T-helper 17 cell (primary cell): ENCODE measurements around the gene CYP4A22. TPM values are rescaled to one million over a fixed set of nuclear protein-coding genes. Genes with fewer than 3 reads are reported as not detected.
"Not testable (repeated sequence)": the region's sequence is repeated elsewhere in the genome, so short reads cannot be mapped to it uniquely, and the experiment has no call there.

Experiments used
- ATAC-seq: fragments of 150-1000 bp; cut with Tn5 transposase; 2 replicates; pipeline ENCODE4 v1.10.0; 2021; ENCODE audit warnings: mild to moderate bottlenecking, moderate library complexity
- DNase-seq, 3 donors: peaks; one replicate each; pipeline versions ENCODE4 v3.0.0 to v3.0.0-alpha.2; 2020 to 2021
- H3K9me3 ChIP-seq: one replicate; pipeline ENCODE4 v1.7.0; 2013; ENCODE audit warnings: low read length, mild to moderate bottlenecking; ENCODE audit not compliant: control insufficient read depth, poor library complexity, severe bottlenecking
- H3K27ac Mint-ChIP-seq: one replicate; pipeline ENCODE4 v1.8.0; 2022; ENCODE audit warnings: mild to moderate bottlenecking, moderate library complexity, mixed read lengths
- H3K27me3 Mint-ChIP-seq: one replicate; pipeline ENCODE4 v1.8.0; 2022; ENCODE audit warnings: mixed read lengths
- H3K36me3 Mint-ChIP-seq: one replicate; pipeline ENCODE4 v1.8.0; 2022; ENCODE audit warnings: low read depth, mixed read lengths
- H3K4me1 Mint-ChIP-seq: one replicate; pipeline ENCODE4 v1.8.0; 2022; ENCODE audit warnings: mild to moderate bottlenecking, mixed read lengths
- H3K4me3 Mint-ChIP-seq: one replicate; pipeline ENCODE4 v1.8.0; 2022; ENCODE audit warnings: mild to moderate bottlenecking, moderate library complexity, mixed read lengths
- total RNA-seq, 4 donors: library from RNA in 2 of 4; stranded (reverse) in 2 of 4; gene quantifications; one replicate each; pipeline ENCODE4 v1.2.3 and lab custom pipeline; 2022 to 2026

Gene CYP4A22
- total RNA-seq, 2 donors from 2014 or later: not detected

- H3K4me3 Mint-ChIP-seq, H3K27ac Mint-ChIP-seq, ATAC-seq, H3K9me3 ChIP-seq, H3K36me3 Mint-ChIP-seq, H3K4me1 Mint-ChIP-seq, DNase-seq: not testable (repeated sequence)
- peaks cover 35% of the 10 kb centered on the region for H3K27me3 Mint-ChIP-seq
These were observed 7.6 kb upstream of the CYP4A22 start for GRCh38 chr1:47129489-47130230.

- H3K27me3 Mint-ChIP-seq: peaks cover 43% of the 10 kb centered on the region
- H3K4me3 Mint-ChIP-seq, H3K27ac Mint-ChIP-seq, H3K9me3 ChIP-seq, DNase-seq, H3K36me3 Mint-ChIP-seq, ATAC-seq, H3K4me1 Mint-ChIP-seq: not testable (repeated sequence)
These were observed 4.6 kb upstream of the CYP4A22 start for GRCh38 chr1:47132665-47133064.

- Mint-ChIP-seq H3K27ac (no peak overlapping the region), H3K4me1 (no peaks in the 10 kb centered on the region), H3K27me3 (peaks cover 41% of the 10 kb centered on the region), H3K4me3 (no peak overlapping the region), H3K36me3 (no peaks in the 10 kb centered on the region)
- no peaks in the 10 kb centered on the region for H3K9me3 ChIP-seq
- ATAC-seq (no peak), DNase-seq (no peak)
These were observed 829 bp downstream of the CYP4A22 start for GRCh38 chr1:47137925-47138615.

- H3K4me3 Mint-ChIP-seq, H3K4me1 Mint-ChIP-seq, H3K9me3 ChIP-seq, DNase-seq, H3K36me3 Mint-ChIP-seq, ATAC-seq, H3K27ac Mint-ChIP-seq: not testable (repeated sequence)
- H3K27me3 Mint-ChIP-seq: peaks cover 31% of the 10 kb centered on the region
These were observed 3.1 kb downstream of the CYP4A22 start for GRCh38 chr1:47140358-47140757.

- not testable (repeated sequence) for DNase-seq, H3K27ac Mint-ChIP-seq, H3K36me3 Mint-ChIP-seq, H3K4me1 Mint-ChIP-seq, H3K9me3 ChIP-seq, ATAC-seq, H3K4me3 Mint-ChIP-seq
- H3K27me3 Mint-ChIP-seq: peaks cover 41% of the 10 kb centered on the region
These were observed 6.4 kb downstream of the CYP4A22 start for GRCh38 chr1:47143654-47144053.

- not testable (repeated sequence) for DNase-seq, H3K4me1 Mint-ChIP-seq, H3K4me3 Mint-ChIP-seq, H3K9me3 ChIP-seq, H3K27ac Mint-ChIP-seq, ATAC-seq, H3K36me3 Mint-ChIP-seq
- peaks cover 58% of the 10 kb centered on the region for H3K27me3 Mint-ChIP-seq
These were observed 9.3 kb downstream of the CYP4A22 start for GRCh38 chr1:47146495-47146894.

GRCh38 chr1:47147047-47147785 lies 10.0 kb downstream of the CYP4A22 start:
- no peak for DNase-seq
- H3K4me3 Mint-ChIP-seq: no peak overlapping the region

GRCh38 chr1:47149162-47149561 lies 11.9 kb downstream of the CYP4A22 start:
- peaks cover 68% of the 10 kb centered on the region for H3K27me3 Mint-ChIP-seq
- DNase-seq: not testable (repeated sequence)

More at GRCh38 chr1:47147047-47147785, 10.0 kb downstream of the CYP4A22 start:
- H3K27me3 Mint-ChIP-seq: peaks cover 57% of the 10 kb centered on the region
- peaks cover 5% of the 10 kb centered on the region for H3K36me3 Mint-ChIP-seq
- H3K4me1 Mint-ChIP-seq: peaks cover 3% of the 10 kb centered on the region
- no peak overlapping the region for H3K27ac Mint-ChIP-seq
- H3K9me3 ChIP-seq: no peaks in the 10 kb centered on the region
- ATAC-seq: no peak

GRCh38 chr1:47156457-47156856 lies 19.2 kb downstream of the CYP4A22 start:
- not testable (repeated sequence) for H3K9me3 ChIP-seq, H3K27ac Mint-ChIP-seq, H3K36me3 Mint-ChIP-seq, DNase-seq, ATAC-seq, H3K4me3 Mint-ChIP-seq, H3K4me1 Mint-ChIP-seq
- H3K27me3 Mint-ChIP-seq: peaks cover 23% of the 10 kb centered on the region

More at GRCh38 chr1:47149162-47149561, 11.9 kb downstream of the CYP4A22 start:
- not testable (repeated sequence) for H3K36me3 Mint-ChIP-seq, H3K4me1 Mint-ChIP-seq, H3K9me3 ChIP-seq, ATAC-seq, H3K27ac Mint-ChIP-seq, H3K4me3 Mint-ChIP-seq

GRCh38 chr1:47157957-47158356 lies 20.7 kb downstream of the CYP4A22 start:
- H3K9me3 ChIP-seq, H3K4me3 Mint-ChIP-seq, H3K27ac Mint-ChIP-seq, H3K36me3 Mint-ChIP-seq, DNase-seq, ATAC-seq, H3K4me1 Mint-ChIP-seq: not testable (repeated sequence)
- H3K27me3 Mint-ChIP-seq: peaks cover 21% of the 10 kb centered on the region

GRCh38 chr1:47160716-47161115 lies 23.5 kb downstream of the CYP4A22 start:
- Mint-ChIP-seq H3K27ac (no peak overlapping the region), H3K4me3 (no peak overlapping the region), H3K4me1 (no peaks in the 10 kb centered on the region), H3K27me3 (peaks cover 20% of the 10 kb centered on the region), H3K36me3 (no peaks in the 10 kb centered on the region)
- no peaks in the 10 kb centered on the region for H3K9me3 ChIP-seq
- DNase-seq (no peak), ATAC-seq (no peak)

- no peak overlapping the region for H3K4me3 Mint-ChIP-seq
- no peak overlapping the region for H3K27ac Mint-ChIP-seq
- no peaks in the 10 kb centered on the region for H3K36me3 Mint-ChIP-seq
- no peak for DNase-seq
- H3K4me1 Mint-ChIP-seq: no peaks in the 10 kb centered on the region
- H3K9me3 ChIP-seq: no peaks in the 10 kb centered on the region
- no peak for ATAC-seq
- H3K27me3 Mint-ChIP-seq: peaks cover 26% of the 10 kb centered on the region
These were observed 24.2 kb downstream of the CYP4A22 start for GRCh38 chr1:47161298-47162040.

- peaks cover 38% of the 10 kb centered on the region for H3K27me3 Mint-ChIP-seq
- no peak overlapping the region for H3K27ac Mint-ChIP-seq
- no peaks in the 10 kb centered on the region for H3K9me3 ChIP-seq
- ATAC-seq: no peak
- H3K4me3 Mint-ChIP-seq: no peak overlapping the region
- DNase-seq: no peak
- H3K36me3 Mint-ChIP-seq: no peaks in the 10 kb centered on the region
- H3K4me1 Mint-ChIP-seq: no peaks in the 10 kb centered on the region
These were observed 27.3 kb downstream of the CYP4A22 start for GRCh38 chr1:47164552-47164951.
